GM23338 (cell line): Measurements from ENCODE around the gene KCNC2. TPM values are rescaled to one million over a fixed set of nuclear protein-coding genes. Genes with fewer than 3 reads are reported as not detected.

Experiments used
- ATAC-seq: fragments of 200-7000 bp; cut with Tn5 transposase; 3 replicates; pipeline ENCODE4 v1.9.1; 2020
- DNase-seq: peaks from one replicate; pipeline ENCODE4 v3.0.0-alpha.2; 2015; ENCODE audit warnings: low spot score
- H2AFZ ChIP-seq: fragments of 200-600 bp; sonication (generic); 2 replicates; pipeline ENCODE4 v1.8.0; 2016; ENCODE audit warnings: antibody characterized with exemption, mild to moderate bottlenecking, moderate library complexity
- H3F3A ChIP-seq: fragments of 200-600 bp; sonication (generic); replicated peaks from 2 replicates; pipeline ENCODE4 v1.8.0; 2017; ENCODE audit warnings: antibody characterized with exemption, mixed run types, low read depth
- H3K27ac ChIP-seq: fragments of 200-600 bp; sonication (generic); 2 replicates; pipeline ENCODE4 v1.6.1; 2016; ENCODE audit warnings: low read depth
- H3K27me3 ChIP-seq: fragments of 200-600 bp; sonication (generic); 2 replicates; pipeline ENCODE4 v1.8.0; 2016; ENCODE audit warnings: mild to moderate bottlenecking, mixed run types, moderate library complexity; ENCODE audit not compliant: insufficient read depth
- H3K36me3 ChIP-seq: fragments of 200-600 bp; sonication (generic); 2 replicates; pipeline ENCODE4 v1.8.0; 2016; ENCODE audit warnings: mild to moderate bottlenecking; ENCODE audit not compliant: insufficient read depth
- H3K4me1 ChIP-seq: fragments of 200-600 bp; sonication (generic); 2 replicates; pipeline ENCODE4 v1.8.0; 2016; ENCODE audit warnings: mild to moderate bottlenecking, moderate library complexity; ENCODE audit not compliant: insufficient read depth
- H3K4me2 ChIP-seq: fragments of 200-600 bp; sonication (generic); 2 replicates; pipeline ENCODE4 v1.7.1; 2017; ENCODE audit warnings: mixed run types
- H3K4me3 ChIP-seq: fragments of 200-600 bp; sonication (generic); 2 replicates; pipeline ENCODE4 v1.6.1; 2016; ENCODE audit warnings: mixed run types
- H3K79me2 ChIP-seq: fragments of 200-600 bp; sonication (generic); replicated peaks from 2 replicates; pipeline ENCODE4 v1.8.0; 2017; ENCODE audit warnings: mild to moderate bottlenecking; ENCODE audit not compliant: insufficient read depth
- H3K9me2 ChIP-seq: fragments of 200-600 bp; sonication (generic); 2 replicates; pipeline ENCODE4 v1.8.0; 2017; ENCODE audit not compliant: insufficient read depth
- H4K20me1 ChIP-seq: fragments of 200-600 bp; sonication (generic); replicated peaks from 2 replicates; pipeline ENCODE4 v1.8.0; 2017; ENCODE audit warnings: mild to moderate bottlenecking; ENCODE audit not compliant: insufficient read depth
- H3K27ac Mint-ChIP-seq: 2 replicates; pipeline ENCODE4 v1.8.0; 2020; ENCODE audit warnings: inconsistent platforms, mild to moderate bottlenecking, moderate library complexity, mixed read lengths
- H3K27me3 Mint-ChIP-seq: 3 replicates; pipeline ENCODE4 v1.8.0; 2022; ENCODE audit warnings: low read depth, mild to moderate bottlenecking, moderate library complexity, mixed read lengths, inconsistent platforms; ENCODE audit not compliant: insufficient read depth, poor library complexity
- H3K36me3 Mint-ChIP-seq: 3 replicates; pipeline ENCODE4 v1.8.0; 2021; ENCODE audit warnings: low read depth, mild to moderate bottlenecking, inconsistent platforms, moderate library complexity, mixed read lengths
- H3K4me1 Mint-ChIP-seq: 3 replicates; pipeline ENCODE4 v1.8.0; 2020; ENCODE audit warnings: mild to moderate bottlenecking, inconsistent platforms, mixed read lengths
- H3K4me3 Mint-ChIP-seq: 3 replicates; pipeline ENCODE4 v1.8.0; 2021; ENCODE audit warnings: moderate library complexity, mild to moderate bottlenecking, inconsistent platforms, mixed read lengths
- H3K9me3 Mint-ChIP-seq: 3 replicates; pipeline ENCODE4 v1.8.0; 2020; ENCODE audit warnings: moderate library complexity, mild to moderate bottlenecking, inconsistent platforms, mixed read lengths
- CREB1 ChIP-seq: fragments of 250-450 bp; sonication (Bioruptor Pico); IDR thresholded peaks from 2 replicates; pipeline ENCODE4 v1.5.0; 2020; ENCODE audit warnings: low read depth, mild to moderate bottlenecking, moderate library complexity
- CTCF ChIP-seq, 2 experiments: fragments of 200-600 bp in 1 of 2; sonication (generic) in 1 of 2; conservative IDR thresholded peaks; 2 replicates each; pipeline versions ENCODE4 v1.5.1 to v1.6.1; 2016 to 2017; ENCODE audit warnings: antibody characterized with exemption in 2 of 2, low read depth in 2 of 2, mild to moderate bottlenecking in 2 of 2, moderate library complexity in 1 of 2
- EZH2phosphoT487 ChIP-seq: fragments of 200-600 bp; sonication (generic); IDR thresholded peaks from one replicate; pipeline ENCODE4 v1.8.1; 2018; ENCODE audit warnings: antibody characterized with exemption; ENCODE audit not compliant: unreplicated experiment
- JUNB ChIP-seq: IDR thresholded peaks from one replicate; pipeline ENCODE4 v1.6.1; 2016; ENCODE audit warnings: antibody characterized with exemption; ENCODE audit not compliant: unreplicated experiment
- POLR2AphosphoS5 ChIP-seq: IDR thresholded peaks from 2 replicates; pipeline ENCODE4 v1.6.1; 2016; ENCODE audit warnings: antibody characterized with exemption, low read depth
- ZNF114 ChIP-seq: fragments of 250-450 bp; sonication (Bioruptor Pico); IDR thresholded peaks from 2 replicates; pipeline ENCODE4 v1.5.0; 2020; ENCODE audit warnings: mild to moderate bottlenecking, moderate library complexity
- ZNF331 ChIP-seq: fragments of 250-450 bp; sonication (Bioruptor Pico); IDR thresholded peaks from 2 replicates; pipeline ENCODE4 v1.5.0; 2020; ENCODE audit warnings: low read depth, mild to moderate bottlenecking, moderate library complexity
- ZNF462 ChIP-seq: fragments of 250-450 bp; sonication (Bioruptor Pico); IDR thresholded peaks from 2 replicates; pipeline ENCODE4 v1.5.0; 2020; ENCODE audit warnings: mild to moderate bottlenecking, moderate library complexity
- polyA plus RNA-seq: library from polyadenylated mRNA; unstranded; fragments of >200 nt; fragmentation: Nextera tagmentation; extraction: Ambion mirVana; gene quantifications from 2 replicates; pipeline ENCODE4 v1.2.1, GENCODE V29; 2016
- total RNA-seq: library from RNA; depleted of rRNA; stranded (reverse); fragments of >200 nt; shearing (Covaris generic); gene quantifications from 2 replicates; pipeline ENCODE4 v1.2.3, GENCODE V29; 2014
- TF ChIP-seq, protein P1 (sequence below): IDR thresholded peaks from one replicate; pipeline ENCODE4 v1.6.1; 2018; ENCODE audit warnings: antibody characterized with exemption; ENCODE audit not compliant: unreplicated experiment

KCNC2 gene
- total and polyA plus RNA-seq, 2 experiments from 2014 or later, result 0.10 TPM; not detected in 1

GRCh38 chr12:75157385-75157784 is 52.3 kb downstream of the KCNC2 start:
- no peaks in the 10 kb centered on the region for H3K9me3 Mint-ChIP-seq
- Histone ChIP-seq H4K20me1 (no peaks in the 10 kb centered on the region), H3K4me1 (no peaks in the 10 kb centered on the region), H3K27ac (no peak overlapping the region), H3F3A (no peaks in the 10 kb centered on the region), H3K4me3 (no peak overlapping the region), H3K9me2 (no peaks in the 10 kb centered on the region), H3K36me3 (no peaks in the 10 kb centered on the region), H3K79me2 (no peaks in the 10 kb centered on the region), H2AFZ (no peak overlapping the region), H3K27me3 (no peaks in the 10 kb centered on the region), H3K4me2 (no peak overlapping the region)
- no peaks in the 10 kb centered on the region for H3K36me3 Mint-ChIP-seq
- DNase-seq (no peak), ATAC-seq (no peak)
- no peak overlapping the region for H3K27ac Mint-ChIP-seq
- H3K27me3 Mint-ChIP-seq, result no peaks in the 10 kb centered on the region
- no peaks in the 10 kb centered on the region for H3K4me1 Mint-ChIP-seq
- H3K4me3 Mint-ChIP-seq, result no peak overlapping the region
- TF ChIP-seq CTCF (conservative IDR thresholded peaks at IDR 0.05; ENCODE audit: low read depth in 2 of 2) (no peak), POLR2AphosphoS5 (no peak), EZH2phosphoT487 (no peak), JUNB (no peak), CREB1 (no peak), ZNF114 (no peak), ZNF462 (CRISPR knock-in tag) (no peak), ZNF331 (CRISPR knock-in tag) (no peak)
- TF ChIP-seq, protein P1, sequence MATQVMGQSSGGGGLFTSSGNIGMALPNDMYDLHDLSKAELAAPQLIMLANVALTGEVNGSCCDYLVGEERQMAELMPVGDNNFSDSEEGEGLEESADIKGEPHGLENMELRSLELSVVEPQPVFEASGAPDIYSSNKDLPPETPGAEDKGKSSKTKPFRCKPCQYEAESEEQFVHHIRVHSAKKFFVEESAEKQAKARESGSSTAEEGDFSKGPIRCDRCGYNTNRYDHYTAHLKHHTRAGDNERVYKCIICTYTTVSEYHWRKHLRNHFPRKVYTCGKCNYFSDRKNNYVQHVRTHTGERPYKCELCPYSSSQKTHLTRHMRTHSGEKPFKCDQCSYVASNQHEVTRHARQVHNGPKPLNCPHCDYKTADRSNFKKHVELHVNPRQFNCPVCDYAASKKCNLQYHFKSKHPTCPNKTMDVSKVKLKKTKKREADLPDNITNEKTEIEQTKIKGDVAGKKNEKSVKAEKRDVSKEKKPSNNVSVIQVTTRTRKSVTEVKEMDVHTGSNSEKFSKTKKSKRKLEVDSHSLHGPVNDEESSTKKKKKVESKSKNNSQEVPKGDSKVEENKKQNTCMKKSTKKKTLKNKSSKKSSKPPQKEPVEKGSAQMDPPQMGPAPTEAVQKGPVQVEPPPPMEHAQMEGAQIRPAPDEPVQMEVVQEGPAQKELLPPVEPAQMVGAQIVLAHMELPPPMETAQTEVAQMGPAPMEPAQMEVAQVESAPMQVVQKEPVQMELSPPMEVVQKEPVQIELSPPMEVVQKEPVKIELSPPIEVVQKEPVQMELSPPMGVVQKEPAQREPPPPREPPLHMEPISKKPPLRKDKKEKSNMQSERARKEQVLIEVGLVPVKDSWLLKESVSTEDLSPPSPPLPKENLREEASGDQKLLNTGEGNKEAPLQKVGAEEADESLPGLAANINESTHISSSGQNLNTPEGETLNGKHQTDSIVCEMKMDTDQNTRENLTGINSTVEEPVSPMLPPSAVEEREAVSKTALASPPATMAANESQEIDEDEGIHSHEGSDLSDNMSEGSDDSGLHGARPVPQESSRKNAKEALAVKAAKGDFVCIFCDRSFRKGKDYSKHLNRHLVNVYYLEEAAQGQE, result no peak
